Body of pancreas (tissue), 4 donors: ENCODE data around the gene MED10.

Experiments
- CTCF ChIP-seq, 7 experiments: fragments of 450-650 bp in 4 of 7; fragments of 200-600 bp in 3 of 7; sonication (generic) in 3 of 7; IDR thresholded peaks; one replicate each; pipeline ENCODE4 v1.5.1; 2016 to 2019; ENCODE audit warnings: antibody characterized with exemption in 7 of 7
- POLR2A ChIP-seq, 3 donors: fragments of 450-650 bp; IDR thresholded peaks; one replicate each; pipeline ENCODE4 v1.6.1; 2016; ENCODE audit warnings: antibody characterized with exemption in 3 of 3, mild to moderate bottlenecking in 2 of 3

- TF ChIP-seq CTCF (IDR thresholded peaks at IDR 0.05) (no peak), POLR2A (IDR thresholded peaks at IDR 0.05) (no peak)
Observed at GRCh38 chr5:6349387-6349786, 29.0 kb downstream of the MED10 start.
